GM18520 (cell line): Measurements from ENCODE around the gene TRAF3.
"Not testable (repeated sequence)": the region's sequence is repeated elsewhere in the genome, so short reads cannot be mapped to it uniquely, and the experiment has no call there.

Experiments
- ATAC-seq: cut with Tn5 transposase; IDR thresholded peaks from one replicate; pipeline ENCODE4 v1.9.1; 2021; ENCODE audit not compliant: unreplicated experiment

Gene TRAF3

GRCh38 chr14:102863381-102863780 lies 86.1 kb downstream of the TRAF3 start:
- ATAC-seq, result no peak

DNA sequence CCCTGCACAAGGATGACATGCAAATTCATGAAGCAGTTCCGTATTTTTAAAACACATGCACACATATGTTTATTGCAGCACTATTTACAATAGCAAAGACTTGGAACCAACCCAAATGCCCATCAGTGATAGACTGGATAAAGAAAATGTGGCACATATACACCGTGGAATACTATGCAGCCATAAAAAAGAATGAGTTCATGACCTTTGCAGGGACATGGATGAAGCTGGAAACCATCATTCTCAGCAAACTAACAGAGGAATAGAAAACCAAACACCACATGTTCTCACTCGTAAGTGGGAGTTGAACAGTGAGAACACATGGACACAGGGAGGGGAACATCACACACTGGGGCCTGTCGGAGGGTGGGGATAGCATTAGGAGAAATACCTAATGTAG lies 88.7 kb downstream of the TRAF3 start:
- ATAC-seq, result not testable (repeated sequence)

GRCh38 chr14:102866982-102867761 lies 89.9 kb downstream of the TRAF3 start:
- no peak for ATAC-seq

DNA sequence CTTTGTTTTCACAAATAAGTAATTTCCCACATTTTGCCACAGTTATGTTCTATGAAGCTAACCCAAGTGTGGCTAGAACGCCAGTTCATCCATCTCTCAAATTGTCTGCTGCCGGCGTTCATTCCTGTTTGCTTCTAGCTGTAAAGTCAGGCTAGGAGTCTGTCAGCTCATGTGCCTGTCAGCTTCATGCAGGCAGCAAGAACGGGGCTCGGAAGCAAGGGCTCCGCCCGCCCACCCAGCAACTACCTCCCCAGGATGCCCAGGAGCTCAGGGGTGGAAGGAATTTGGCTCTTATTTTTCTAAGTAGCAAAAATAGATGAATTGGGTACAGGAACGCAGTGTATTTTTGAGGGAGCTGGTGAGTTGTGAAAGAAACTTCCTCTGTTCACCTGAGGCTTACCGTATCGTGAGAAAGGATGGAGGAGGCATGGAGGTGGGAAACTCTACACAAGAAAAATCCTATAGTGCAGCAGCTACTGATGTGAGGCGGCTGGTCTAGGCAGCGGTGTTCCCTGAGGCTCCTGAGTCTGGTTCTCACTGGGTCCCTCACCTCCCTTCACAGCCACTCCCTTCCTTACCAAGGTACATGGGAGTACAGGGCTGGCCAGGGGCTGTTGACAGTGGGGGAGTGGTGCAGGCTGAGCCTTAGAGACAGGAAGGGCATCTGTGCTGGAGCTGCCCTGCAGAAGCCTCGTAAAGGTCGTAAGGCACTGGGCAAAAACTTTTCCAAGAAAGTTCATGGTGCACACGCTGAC lies 90.8 kb downstream of the TRAF3 start:
- ATAC-seq, result no peak

GRCh38 chr14:102868956-102869547 lies 91.8 kb downstream of the TRAF3 start:
- no peak for ATAC-seq

DNA sequence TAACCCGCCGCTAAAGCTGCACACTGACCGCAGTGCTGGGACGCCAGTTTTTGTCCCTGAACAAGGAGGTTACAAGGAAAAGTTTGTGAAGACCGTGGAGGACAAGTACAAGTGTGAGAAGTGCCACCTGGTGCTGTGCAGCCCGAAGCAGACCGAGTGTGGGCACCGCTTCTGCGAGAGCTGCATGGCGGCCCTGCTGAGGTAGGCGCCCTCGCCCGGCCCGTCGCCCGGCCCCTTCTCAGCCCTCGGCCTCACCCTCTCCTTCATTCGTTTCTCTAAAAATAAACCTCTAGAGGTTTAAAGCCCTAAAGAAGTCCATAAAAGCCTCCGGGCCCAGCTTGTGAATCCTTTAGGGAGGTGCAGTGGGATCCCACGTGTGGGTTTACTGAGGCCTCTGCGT lies 93.0 kb downstream of the TRAF3 start:
- no peak for ATAC-seq

DNA sequence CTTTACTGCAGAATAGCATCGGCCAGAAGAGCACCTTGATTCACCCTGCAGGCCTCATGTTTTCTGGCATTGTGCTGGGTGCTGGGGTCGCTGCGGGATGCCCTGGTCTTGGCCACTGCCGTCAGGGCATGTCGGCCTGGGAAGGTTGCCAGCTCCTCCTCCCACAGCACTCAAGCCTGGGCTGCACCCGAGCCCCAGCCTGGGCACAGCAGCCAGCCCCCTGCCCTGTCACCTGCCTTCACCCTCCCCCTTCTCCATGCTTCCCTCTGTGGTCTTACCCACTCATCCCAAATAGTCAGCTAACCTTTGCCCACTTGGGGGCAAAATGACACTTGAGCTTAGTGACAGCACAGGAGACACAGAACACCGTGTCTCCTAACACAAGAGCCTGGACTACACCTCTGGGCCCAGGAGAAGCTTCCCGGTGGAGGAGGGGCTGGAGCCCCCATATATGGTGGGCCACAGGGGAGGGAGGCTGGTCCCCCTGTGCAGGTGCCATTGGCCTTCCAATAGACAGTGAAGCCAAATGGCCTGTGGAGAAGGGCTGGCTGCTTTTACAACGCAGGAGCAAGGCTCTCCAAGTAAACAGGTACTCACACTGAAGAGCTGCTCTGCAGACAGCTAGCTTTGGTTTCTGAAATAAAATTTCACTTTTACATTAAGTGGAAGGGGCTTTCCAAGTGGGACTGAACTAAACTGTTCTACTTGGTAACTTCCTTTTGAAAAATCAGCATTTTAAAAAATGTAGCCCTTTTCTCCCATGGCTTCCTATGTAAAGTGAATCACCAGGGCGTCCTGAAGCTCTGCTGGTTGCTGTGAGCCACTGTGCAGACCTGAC lies 94.0 kb downstream of the TRAF3 start:
- ATAC-seq, result no peak

GRCh38 chr14:102872020-102872419 lies 94.8 kb downstream of the TRAF3 start:
- no peak for ATAC-seq

GRCh38 chr14:102873131-102873530 lies 95.9 kb downstream of the TRAF3 start:
- ATAC-seq, result no peak

- no peak for ATAC-seq
These were observed 96.4 kb downstream of the TRAF3 start for GRCh38 chr14:102873546-102874061.

DNA sequence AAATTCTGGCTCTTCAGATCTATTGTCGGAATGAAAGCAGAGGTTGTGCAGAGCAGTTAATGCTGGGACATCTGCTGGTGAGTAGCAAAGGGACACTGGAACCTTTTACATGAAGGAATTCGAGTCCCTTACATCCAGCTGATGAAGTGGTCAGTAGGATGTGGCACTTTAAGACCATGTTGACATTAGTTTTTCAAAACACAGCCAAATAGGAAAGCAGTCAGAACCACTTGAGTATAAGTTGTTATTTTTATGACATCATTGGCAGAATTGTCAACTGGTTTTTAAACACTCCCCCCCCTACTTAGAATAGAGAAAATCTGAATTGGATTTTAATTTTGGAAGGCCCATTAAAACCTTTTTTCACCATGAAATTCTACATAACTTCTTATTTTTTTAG lies 98.4 kb downstream of the TRAF3 start:
- ATAC-seq, result no peak

DNA sequence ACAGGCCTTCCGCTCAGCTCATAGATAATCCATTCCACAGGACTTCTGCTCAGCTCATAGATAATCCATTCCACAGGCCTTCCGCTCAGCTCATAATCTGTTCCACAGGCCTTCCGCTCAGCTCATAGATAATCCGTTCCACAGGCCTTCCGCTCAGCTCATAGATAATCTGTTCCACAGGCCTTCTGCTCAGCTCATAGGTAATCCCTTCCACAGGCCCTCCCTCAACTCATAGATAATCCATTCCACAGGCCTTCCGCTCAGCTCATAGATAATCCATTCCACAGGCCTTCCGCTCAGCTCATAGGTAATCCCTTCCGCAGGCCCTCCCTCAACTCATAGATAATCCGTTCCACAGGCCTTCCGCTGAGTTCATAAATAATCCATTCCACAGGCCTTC lies 100.3 kb downstream of the TRAF3 start:
- ATAC-seq, result not testable (repeated sequence)

DNA sequence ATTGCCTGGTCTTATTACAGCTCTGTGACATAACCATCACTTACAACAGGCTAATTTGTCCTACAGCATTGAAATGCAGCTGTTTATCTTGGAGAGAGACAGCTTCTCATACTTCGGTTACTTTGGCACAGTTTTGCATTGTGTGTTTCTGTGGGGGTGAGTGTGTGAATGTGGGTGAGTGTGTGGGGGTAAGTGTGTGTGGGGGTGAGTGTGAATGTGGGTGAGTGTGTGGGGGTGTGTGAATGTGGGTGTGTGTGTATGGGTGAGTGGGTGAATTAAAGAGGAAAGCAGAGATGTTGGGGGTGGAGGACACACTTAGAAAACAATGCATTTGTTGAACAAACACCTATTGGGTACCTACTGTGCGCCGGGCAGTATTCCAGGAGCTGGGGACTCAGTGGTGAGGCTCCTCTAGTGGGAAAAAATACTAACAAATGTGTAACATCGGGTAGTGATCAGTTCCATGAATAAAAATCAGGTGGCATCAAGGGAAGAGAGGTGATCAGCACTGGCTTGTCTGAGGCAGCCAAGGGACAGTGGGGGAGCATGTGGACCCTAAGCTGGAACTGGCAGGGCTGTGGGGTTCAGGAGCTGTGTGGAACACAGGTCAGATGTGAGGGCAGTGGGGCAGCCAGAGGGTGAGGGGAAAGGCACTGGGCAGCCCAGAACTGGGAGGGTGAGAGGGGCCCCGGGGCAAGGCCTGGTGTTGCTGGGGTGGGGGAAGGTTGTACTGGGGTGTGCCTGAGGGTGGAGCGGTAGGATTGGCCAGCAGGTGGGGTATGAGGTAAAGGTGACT lies 101.1 kb downstream of the TRAF3 start:
- no peak for ATAC-seq

DNA sequence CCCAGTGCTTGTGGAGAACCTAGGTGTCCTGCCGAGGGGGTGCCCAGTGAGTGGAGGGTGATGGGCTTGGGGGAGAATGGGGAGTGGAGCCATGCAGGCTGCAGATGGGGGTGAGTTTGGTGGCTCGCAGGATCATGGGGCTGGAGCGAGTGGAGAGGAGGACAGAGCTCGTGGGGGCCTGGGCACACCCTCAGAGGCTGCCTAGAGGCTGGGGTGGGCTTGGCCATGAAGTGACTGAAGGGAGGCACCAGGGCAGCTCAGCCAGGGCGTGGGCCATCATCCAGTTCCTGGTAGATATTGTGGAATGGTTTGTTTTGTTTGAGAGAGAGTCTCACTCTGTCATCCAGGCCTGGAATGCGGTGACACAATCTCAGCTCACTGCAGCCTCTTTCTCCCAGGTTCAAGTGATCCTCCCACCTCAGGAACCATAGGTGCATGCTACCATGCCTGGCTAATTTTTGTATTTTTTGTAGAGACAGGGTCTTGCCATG lies 101.8 kb downstream of the TRAF3 start:
- ATAC-seq, result no peak

DNA sequence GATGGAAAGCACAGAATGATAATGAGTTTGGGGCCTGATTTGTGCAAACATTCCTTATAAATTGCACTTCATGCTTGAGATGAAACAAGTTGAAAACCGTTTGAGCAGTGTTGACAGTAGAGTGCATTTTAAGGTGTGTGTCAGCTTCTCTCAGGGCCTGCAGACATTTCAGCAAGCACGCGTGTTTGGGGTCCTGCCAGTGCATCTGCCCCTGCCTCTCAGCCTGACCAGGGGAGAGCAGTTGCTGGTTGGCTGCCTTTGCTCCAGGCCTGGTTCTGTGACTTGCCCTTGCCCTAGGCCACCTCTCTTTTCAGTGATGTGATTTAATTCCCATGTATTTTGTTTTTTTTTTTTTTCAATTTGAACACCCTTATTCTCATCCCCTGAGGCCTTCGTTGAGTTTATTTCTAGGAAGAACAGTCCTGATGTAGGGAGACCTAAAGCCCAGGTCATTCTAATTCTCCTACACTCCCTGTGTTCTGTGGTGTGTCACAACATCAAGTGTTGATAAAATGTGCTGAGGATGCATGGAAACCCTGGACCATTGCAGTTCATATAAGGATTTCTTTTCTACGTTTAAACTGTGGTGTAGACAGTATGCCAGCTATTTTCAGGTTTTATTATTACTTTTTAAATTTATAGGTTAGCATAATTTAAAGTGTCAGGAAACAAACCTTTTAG lies 105.1 kb downstream of the TRAF3 start:
- no peak for ATAC-seq

DNA sequence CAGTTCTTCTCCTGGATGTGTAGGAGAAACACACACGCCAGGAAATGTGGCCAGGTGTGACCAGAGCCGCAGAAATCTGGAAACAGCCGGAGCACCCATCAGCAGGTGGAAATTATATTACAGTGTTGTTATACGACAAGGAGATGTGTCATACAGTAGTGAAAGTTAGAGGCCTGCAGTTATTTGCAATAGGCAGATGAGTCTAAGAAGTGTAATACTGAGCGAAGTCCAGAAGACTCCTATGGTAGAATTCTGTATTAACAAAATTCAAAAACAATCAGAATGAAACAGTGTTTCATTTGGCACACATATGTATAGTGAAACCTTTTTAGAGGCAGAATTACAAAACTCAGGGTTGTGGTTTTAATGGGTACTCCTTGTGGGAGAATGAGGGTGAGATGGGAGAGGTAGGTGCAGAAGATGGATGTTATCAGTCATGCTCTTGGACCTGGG lies 105.9 kb downstream of the TRAF3 start:
- ATAC-seq, result no peak

DNA sequence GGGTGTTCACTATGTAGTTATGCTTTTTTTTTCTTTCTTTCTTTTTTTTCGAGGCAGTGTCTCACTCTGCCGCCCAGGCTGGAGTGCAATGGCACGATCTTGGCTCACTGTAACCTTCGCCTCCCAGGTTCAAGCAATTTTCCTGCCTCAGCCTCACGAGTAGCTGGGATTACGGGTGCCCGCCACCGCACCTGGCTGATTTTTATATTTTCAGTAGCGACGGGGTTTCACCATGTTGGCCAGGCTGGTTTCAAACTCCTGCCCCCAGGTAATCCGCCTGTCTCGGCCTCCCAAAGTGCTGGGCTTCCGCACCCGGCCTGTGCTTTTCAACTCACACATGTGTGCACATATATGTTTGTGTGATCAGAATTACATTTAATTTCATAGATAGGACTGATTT lies 106.3 kb downstream of the TRAF3 start:
- ATAC-seq, result no peak

DNA sequence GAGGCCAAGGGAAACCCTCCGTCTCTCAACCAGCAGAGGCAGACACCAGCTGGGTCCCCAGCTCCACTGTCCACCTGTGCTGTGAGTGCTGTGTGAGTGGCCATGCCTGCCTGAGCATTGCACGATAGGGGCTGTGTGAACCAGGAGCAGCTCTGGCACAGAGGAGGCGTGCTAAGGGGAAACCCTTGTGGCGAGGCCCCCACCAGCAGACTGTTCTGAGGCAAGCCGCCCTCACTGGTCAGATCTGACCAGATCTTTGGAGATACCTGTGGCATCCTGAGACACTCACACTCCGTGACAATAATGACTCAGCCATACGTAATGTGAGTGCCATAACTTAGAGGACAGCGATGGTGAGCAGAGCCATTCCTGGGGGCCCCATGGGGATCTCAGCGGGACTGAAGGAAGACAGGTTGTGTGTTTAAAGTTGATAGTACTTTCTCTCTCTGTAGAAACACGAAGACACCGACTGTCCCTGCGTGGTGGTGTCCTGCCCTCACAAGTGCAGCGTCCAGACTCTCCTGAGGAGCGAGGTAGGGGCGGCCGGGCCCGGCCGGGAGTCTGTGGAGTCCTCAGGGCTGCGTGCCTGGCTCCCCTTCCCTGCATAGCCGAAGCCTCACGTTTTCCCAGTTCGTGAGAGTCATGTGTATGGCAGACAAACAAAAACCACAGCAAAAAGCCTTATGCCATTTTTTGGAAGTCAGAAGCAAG lies 108.6 kb downstream of the TRAF3 start:
- ATAC-seq, result no peak

DNA sequence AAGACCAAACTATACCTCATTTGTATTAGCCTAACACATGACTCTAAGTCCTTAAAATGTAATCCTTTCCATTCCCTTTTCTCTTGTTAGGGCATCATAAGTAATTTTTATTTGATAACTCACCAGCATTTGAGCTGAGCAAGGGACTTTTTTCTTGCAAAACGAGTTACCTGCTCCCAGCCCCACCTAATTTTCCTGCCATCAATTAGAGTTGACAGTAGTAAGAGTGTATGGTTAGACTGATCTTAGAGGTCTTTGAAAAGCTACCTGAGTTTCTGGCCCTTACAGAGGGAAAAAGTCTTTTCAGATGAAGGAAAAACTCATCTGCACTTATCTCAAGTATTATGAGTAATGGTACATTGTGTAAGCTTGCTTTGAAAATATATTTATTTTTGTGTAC lies 111.5 kb downstream of the TRAF3 start:
- no peak for ATAC-seq
